Keratinocyte (primary cell): ENCODE measurements around the gene ACOT13. TPM values are rescaled to one million over a fixed set of nuclear protein-coding genes. Genes with fewer than 3 reads are reported as not detected.

ENCODE experiments used
- DNase-seq: peaks from one replicate; pipeline ENCODE4 v3.0.0-alpha.2; 2011; ENCODE audit warnings: low read depth, missing footprints, low spot score
- FAIRE-seq: peaks from 2 replicates; lab custom pipeline; 2011; peaks lifted over from hg19 to GRCh38; lab: Jason Lieb, UNC
- H2AFZ ChIP-seq: 2 replicates; pipeline ENCODE4 v1.6.0; 2012; ENCODE audit warnings: low read length, control low read depth, inconsistent platforms; ENCODE audit not compliant: control insufficient read depth
- H3K27ac ChIP-seq: 2 replicates; pipeline ENCODE4 v1.5.1; 2011; ENCODE audit warnings: low read length; ENCODE audit not compliant: control insufficient read depth, insufficient read depth
- H3K27me3 ChIP-seq: 3 replicates; pipeline ENCODE4 v1.6.0; 2011; ENCODE audit warnings: low read length; ENCODE audit not compliant: control insufficient read depth, insufficient read depth; ENCODE audit errors: extremely low read depth
- H3K36me3 ChIP-seq, 2 experiments: 2 replicates in 1 of 2; 3 replicates in 1 of 2; pipeline ENCODE4 v1.5.1; 2011; ENCODE audit warnings: low read length in 2 of 2, mild to moderate bottlenecking in 1 of 2; ENCODE audit not compliant: control insufficient read depth in 2 of 2, insufficient read depth in 2 of 2; ENCODE audit errors: extremely low read depth in 1 of 2
- H3K4me1 ChIP-seq: 3 replicates; pipeline ENCODE4 v1.5.1; 2011; ENCODE audit warnings: low read length; ENCODE audit not compliant: control insufficient read depth, insufficient read depth; ENCODE audit errors: extremely low read depth
- H3K4me2 ChIP-seq: 3 replicates; pipeline ENCODE4 v1.6.0; 2011; ENCODE audit warnings: low read depth, low read length; ENCODE audit not compliant: control insufficient read depth, insufficient read depth; ENCODE audit errors: extremely low read depth
- H3K4me3 ChIP-seq, 3 experiments: fragments of 200-600 bp in 1 of 3; sonication (generic) in 1 of 3; 2 replicates in 2 of 3; 3 replicates in 1 of 3; pipeline ENCODE4 v1.5.1; 2011 to 2016; ENCODE audit warnings: low read length in 3 of 3, mild to moderate bottlenecking in 3 of 3, control low read depth in 2 of 3, inconsistent platforms in 1 of 3, low read depth in 1 of 3, mixed read lengths in 1 of 3, mixed run types in 1 of 3, moderate library complexity in 1 of 3; ENCODE audit not compliant: control insufficient read depth in 2 of 3, insufficient read depth in 2 of 3; ENCODE audit errors: extremely low read depth in 1 of 3
- H3K79me2 ChIP-seq: 2 replicates; pipeline ENCODE4 v1.6.0; 2012; ENCODE audit warnings: low read length; ENCODE audit not compliant: control insufficient read depth, insufficient read depth
- H3K9ac ChIP-seq: 3 replicates; pipeline ENCODE4 v1.6.0; 2011; ENCODE audit warnings: low read length; ENCODE audit not compliant: control insufficient read depth, insufficient read depth; ENCODE audit errors: extremely low read depth
- H3K9me1 ChIP-seq: 3 replicates; pipeline ENCODE4 v1.6.0; 2011; ENCODE audit warnings: low read length; ENCODE audit not compliant: control insufficient read depth, insufficient read depth; ENCODE audit errors: extremely low read depth
- H3K9me3 ChIP-seq: 2 replicates; pipeline ENCODE4 v1.5.1; 2012; ENCODE audit warnings: low read depth, low read length; ENCODE audit not compliant: control insufficient read depth
- H4K20me1 ChIP-seq: 3 replicates; pipeline ENCODE4 v1.6.0; 2011; ENCODE audit warnings: low read length; ENCODE audit not compliant: control insufficient read depth, insufficient read depth; ENCODE audit errors: extremely low read depth
- EZH2 ChIP-seq: IDR thresholded peaks from one replicate; pipeline ENCODE4 v1.6.1; 2012; ENCODE audit warnings: inconsistent platforms, mild to moderate bottlenecking, low read length, moderate library complexity
- dilution Hi-C: fragments of 300-500 bp; cut with MboI; formaldehyde crosslinking; loops from one replicate; pipeline ENCODE4 v1.7.0; 2020; ENCODE audit warnings: low sequenced_read_pairs; ENCODE audit not compliant: extremely low pct_ligation_motif_present
- polyA plus RNA-seq, 5 experiments: library from polyadenylated mRNA; depleted of rRNA in 3 of 5; stranded (reverse) in 3 of 5; stranded (forward) in 1 of 5; unstranded in 1 of 5; fragments of >200 nt; gene quantifications; 1 replicate in 1 of 5; 2 replicates in 3 of 5; 3 replicates in 1 of 5; pipeline versions ENCODE4 v1.2.1 to v1.2.3, GENCODE V29; 2011 to 2012; ENCODE audit warnings: missing spikeins in 2 of 5, low read depth in 1 of 5, low replicate concordance in 1 of 5
- TF ChIP-seq, protein P1 (sequence below), 3 experiments: IDR thresholded peaks in 1 of 3; conservative IDR thresholded peaks in 1 of 3; optimal IDR thresholded peaks in 1 of 3; 2 replicates in 2 of 3; 3 replicates in 1 of 3; pipeline versions ENCODE3 to v1.5.1; 2011; ENCODE audit warnings: low read length in 3 of 3, mild to moderate bottlenecking in 3 of 3, moderate library complexity in 2 of 3, control low read depth in 1 of 3, inconsistent platforms in 1 of 3; ENCODE audit not compliant: insufficient read depth in 2 of 3; ENCODE audit errors: extremely low read depth in 1 of 3

Gene ACOT13
- polyA plus RNA-seq, 1 donor (not counting 4 experiments of a cell fraction or from before 2014, with no cell fraction given) = 57.9 TPM

DNA sequence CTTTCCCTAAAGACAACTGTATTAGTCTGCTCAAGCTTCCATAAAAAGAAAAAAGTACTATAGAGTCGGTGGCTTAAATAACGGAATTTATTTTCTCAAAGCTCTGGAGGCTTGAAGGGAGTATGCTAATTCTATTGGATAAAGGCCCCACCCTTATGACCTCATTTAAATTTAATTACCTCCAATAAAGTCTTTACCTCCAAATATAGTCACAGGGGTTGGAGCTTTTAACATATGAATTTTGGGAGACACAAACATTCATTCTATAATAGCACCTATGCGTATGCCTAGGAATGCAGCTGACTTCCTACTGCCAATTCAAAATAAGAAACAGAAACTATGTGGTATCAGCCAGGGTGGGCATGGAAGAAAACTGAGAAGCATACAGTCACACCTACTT, 46.2 kb upstream of the ACOT13 start:
- dilution Hi-C loops = no loop called here
- H3K9me1 ChIP-seq = no peaks in the 10 kb centered on the region
- H3K9ac ChIP-seq = no peak overlapping the region
- no peaks in the 10 kb centered on the region for H3K4me1 ChIP-seq
- H3K36me3 ChIP-seq = no peaks in the 10 kb centered on the region
- no peak for TF ChIP-seq EZH2
- TF ChIP-seq, protein P1, sequence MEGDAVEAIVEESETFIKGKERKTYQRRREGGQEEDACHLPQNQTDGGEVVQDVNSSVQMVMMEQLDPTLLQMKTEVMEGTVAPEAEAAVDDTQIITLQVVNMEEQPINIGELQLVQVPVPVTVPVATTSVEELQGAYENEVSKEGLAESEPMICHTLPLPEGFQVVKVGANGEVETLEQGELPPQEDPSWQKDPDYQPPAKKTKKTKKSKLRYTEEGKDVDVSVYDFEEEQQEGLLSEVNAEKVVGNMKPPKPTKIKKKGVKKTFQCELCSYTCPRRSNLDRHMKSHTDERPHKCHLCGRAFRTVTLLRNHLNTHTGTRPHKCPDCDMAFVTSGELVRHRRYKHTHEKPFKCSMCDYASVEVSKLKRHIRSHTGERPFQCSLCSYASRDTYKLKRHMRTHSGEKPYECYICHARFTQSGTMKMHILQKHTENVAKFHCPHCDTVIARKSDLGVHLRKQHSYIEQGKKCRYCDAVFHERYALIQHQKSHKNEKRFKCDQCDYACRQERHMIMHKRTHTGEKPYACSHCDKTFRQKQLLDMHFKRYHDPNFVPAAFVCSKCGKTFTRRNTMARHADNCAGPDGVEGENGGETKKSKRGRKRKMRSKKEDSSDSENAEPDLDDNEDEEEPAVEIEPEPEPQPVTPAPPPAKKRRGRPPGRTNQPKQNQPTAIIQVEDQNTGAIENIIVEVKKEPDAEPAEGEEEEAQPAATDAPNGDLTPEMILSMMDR (optimal IDR thresholded peaks at IDR 0.05 in 1 of 3, IDR thresholded peaks at IDR 0.05 in 1 of 3, conservative IDR thresholded peaks at IDR 0.05 in 1 of 3; ENCODE audit: extremely low read depth in 1 of 3, insufficient read depth in 2 of 3, low read length in 3 of 3) = no peak
- H3K27me3 ChIP-seq = no peaks in the 10 kb centered on the region
- H3K79me2 ChIP-seq = no peaks in the 10 kb centered on the region
- no peak overlapping the region for H3K27ac ChIP-seq
- FAIRE-seq = no peak
- no peak overlapping the region for H3K4me2 ChIP-seq
- H2AFZ ChIP-seq = no peak overlapping the region
- no peak overlapping the region for H3K4me3 ChIP-seq
- H4K20me1 ChIP-seq = no peaks in the 10 kb centered on the region
- no peak for DNase-seq
- H3K9me3 ChIP-seq = no peaks in the 10 kb centered on the region

DNA sequence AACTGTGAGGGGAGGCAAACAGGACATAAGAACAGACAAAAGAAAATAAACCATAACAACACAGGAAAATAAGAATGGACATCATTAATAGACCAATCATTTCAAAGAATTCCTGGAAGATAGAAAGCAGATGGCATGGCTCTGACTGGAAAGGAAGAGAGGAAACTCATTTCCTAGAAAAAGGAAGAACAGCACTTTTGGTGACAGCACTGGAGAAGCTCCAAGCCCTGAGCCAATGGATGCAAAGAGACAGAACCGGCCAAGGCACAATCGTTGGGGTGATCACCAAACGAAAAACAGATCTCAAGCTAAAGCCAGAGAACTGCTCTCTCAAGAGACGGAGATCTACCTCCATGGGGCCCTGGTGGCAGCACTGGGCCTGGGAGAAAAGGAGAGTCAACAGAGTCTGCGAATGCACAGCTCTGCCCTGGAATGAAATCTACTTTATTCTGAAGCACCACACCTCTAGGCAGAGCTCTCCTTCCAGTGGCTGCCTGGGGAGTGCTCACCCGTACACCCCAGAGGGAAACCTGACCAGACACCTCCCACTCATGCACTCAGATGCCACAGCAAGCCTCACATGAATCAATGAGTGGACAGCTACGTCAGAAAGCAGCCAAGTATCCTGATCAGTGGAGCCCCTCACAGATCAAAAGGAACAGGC, 45.1 kb upstream of the ACOT13 start:
- FAIRE-seq (no peak), DNase-seq (no peak)
- Histone ChIP-seq H3K4me3 (no peak overlapping the region), H3K79me2 (no peaks in the 10 kb centered on the region), H3K4me1 (no peaks in the 10 kb centered on the region), H2AFZ (no peak overlapping the region), H4K20me1 (no peaks in the 10 kb centered on the region), H3K27me3 (no peaks in the 10 kb centered on the region), H3K36me3 (no peaks in the 10 kb centered on the region), H3K27ac (no peak overlapping the region), H3K9me3 (no peaks in the 10 kb centered on the region), H3K9ac (no peak overlapping the region), H3K9me1 (no peaks in the 10 kb centered on the region), H3K4me2 (no peak overlapping the region)
- dilution Hi-C loops = no loop called here
- TF ChIP-seq, protein P1 (optimal IDR thresholded peaks at IDR 0.05 in 1 of 3, IDR thresholded peaks at IDR 0.05 in 1 of 3, conservative IDR thresholded peaks at IDR 0.05 in 1 of 3; ENCODE audit: extremely low read depth in 1 of 3, insufficient read depth in 2 of 3, low read length in 3 of 3) = no peak
- no peak for TF ChIP-seq EZH2
